Measurements from ENCODE around the gene CAMKK2.

CAMKK2 gene

GRCh38 chr12:121296618-121297434, at the start of gene CAMKK2:
Gene CAMKK2 (minus strand): TSS chr12:121296709. CDS start chr12:121274526, 22,183 bp downstream.
- TF ChIP-seq EGR1 (IDR thresholded peaks at IDR 0.05) (0 out of 2 replicates have a peak, but pooled peaks have one; percentile 6), REST (IDR thresholded peaks at IDR 0.05; ENCODE audit: low read depth) (no peak), NFIC (IDR thresholded peaks at IDR 0.05) (no peak), USF1 (IDR thresholded peaks at IDR 0.05) (no peak), CREB1 (IDR thresholded peaks at IDR 0.05; ENCODE audit: low read depth) (no peak), TAF1 (IDR thresholded peaks at IDR 0.05; ENCODE audit: low read depth) (peak; percentile 10; the same call in 1 of the 2 replicates)

- TF ChIP-seq FOXM1 (IDR thresholded peaks at IDR 0.05; ENCODE audit: borderline replicate concordance, low read depth) (no peak), ZBTB7A (IDR thresholded peaks at IDR 0.05; ENCODE audit: low read depth) (no peak), EGR1 (IDR thresholded peaks at IDR 0.05) (no peak), USF1 (IDR thresholded peaks at IDR 0.05) (no peak), TEAD4 (IDR thresholded peaks at IDR 0.05) (no peak), YY1 (IDR thresholded peaks at IDR 0.05; ENCODE audit: low read depth) (no peak), TAF1 (IDR thresholded peaks at IDR 0.05; ENCODE audit: low read depth) (no peak), RAD21 (IDR thresholded peaks at IDR 0.05; ENCODE audit: low read depth) (no peak), CREB1 (IDR thresholded peaks at IDR 0.05; ENCODE audit: low read depth) (no peak), EP300 (IDR thresholded peaks at IDR 0.05; ENCODE audit: borderline replicate concordance) (no peak), MAX (IDR thresholded peaks at IDR 0.05) (no peak), TCF12 (IDR thresholded peaks at IDR 0.05; ENCODE audit: low read depth) (no peak), REST (IDR thresholded peaks at IDR 0.05; ENCODE audit: low read depth) (no peak), CEBPB (IDR thresholded peaks at IDR 0.05) (no peak), NFIC (IDR thresholded peaks at IDR 0.05) (no peak)
These were observed 48.8 kb upstream of the CAMKK2 start for GRCh38 chr12:121345151-121345815.

GRCh38 chr12:121344506-121344905, 48.0 kb upstream of the CAMKK2 start:
- TF ChIP-seq REST (IDR thresholded peaks at IDR 0.05; ENCODE audit: low read depth) (no peak), EP300 (IDR thresholded peaks at IDR 0.05; ENCODE audit: borderline replicate concordance) (no peak), TAF1 (IDR thresholded peaks at IDR 0.05; ENCODE audit: low read depth) (no peak), TEAD4 (IDR thresholded peaks at IDR 0.05) (no peak), EGR1 (IDR thresholded peaks at IDR 0.05) (no peak)

GRCh38 chr12:121337416-121337815, 40.9 kb upstream of the CAMKK2 start:
- TF ChIP-seq ZBTB7A (IDR thresholded peaks at IDR 0.05; ENCODE audit: low read depth) (no peak), EP300 (IDR thresholded peaks at IDR 0.05; ENCODE audit: borderline replicate concordance) (no peak), NFIC (IDR thresholded peaks at IDR 0.05) (no peak), TEAD4 (IDR thresholded peaks at IDR 0.05) (no peak), CREB1 (IDR thresholded peaks at IDR 0.05; ENCODE audit: low read depth) (no peak), YY1 (IDR thresholded peaks at IDR 0.05; ENCODE audit: low read depth) (no peak), MAX (IDR thresholded peaks at IDR 0.05) (no peak)
